ENCODE results near the gene JHY.

Gene JHY

DNA sequence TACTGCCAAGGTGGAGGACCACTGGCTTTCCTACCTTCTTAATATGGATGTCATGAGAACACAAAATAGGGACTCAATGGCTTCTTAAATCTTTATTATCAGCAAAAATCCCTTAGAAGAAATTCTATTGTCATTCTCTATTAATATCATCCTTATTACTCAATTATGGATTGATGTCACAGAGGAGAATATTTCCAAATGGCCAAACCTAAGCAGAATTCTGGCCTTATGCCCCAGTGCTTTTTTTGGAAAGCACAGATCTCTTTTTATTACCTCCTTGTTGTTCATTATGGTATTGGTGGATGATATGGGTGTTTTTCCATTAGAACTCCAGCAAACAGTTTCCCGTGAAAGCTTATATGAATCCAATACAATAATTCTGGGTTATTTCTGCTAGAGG is 34.4 kb upstream of the JHY start:
- TF ChIP-seq, protein P1, sequence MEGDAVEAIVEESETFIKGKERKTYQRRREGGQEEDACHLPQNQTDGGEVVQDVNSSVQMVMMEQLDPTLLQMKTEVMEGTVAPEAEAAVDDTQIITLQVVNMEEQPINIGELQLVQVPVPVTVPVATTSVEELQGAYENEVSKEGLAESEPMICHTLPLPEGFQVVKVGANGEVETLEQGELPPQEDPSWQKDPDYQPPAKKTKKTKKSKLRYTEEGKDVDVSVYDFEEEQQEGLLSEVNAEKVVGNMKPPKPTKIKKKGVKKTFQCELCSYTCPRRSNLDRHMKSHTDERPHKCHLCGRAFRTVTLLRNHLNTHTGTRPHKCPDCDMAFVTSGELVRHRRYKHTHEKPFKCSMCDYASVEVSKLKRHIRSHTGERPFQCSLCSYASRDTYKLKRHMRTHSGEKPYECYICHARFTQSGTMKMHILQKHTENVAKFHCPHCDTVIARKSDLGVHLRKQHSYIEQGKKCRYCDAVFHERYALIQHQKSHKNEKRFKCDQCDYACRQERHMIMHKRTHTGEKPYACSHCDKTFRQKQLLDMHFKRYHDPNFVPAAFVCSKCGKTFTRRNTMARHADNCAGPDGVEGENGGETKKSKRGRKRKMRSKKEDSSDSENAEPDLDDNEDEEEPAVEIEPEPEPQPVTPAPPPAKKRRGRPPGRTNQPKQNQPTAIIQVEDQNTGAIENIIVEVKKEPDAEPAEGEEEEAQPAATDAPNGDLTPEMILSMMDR (IDR thresholded peaks at IDR 0.05; ENCODE audit: low read length, missing control alignments) = no peak
- H3K4me3 ChIP-seq (replicated peaks; ENCODE audit: low read depth, low read length) = no peak overlapping the region
- DNase-seq (ENCODE audit: low read depth) = no peak

DNA sequence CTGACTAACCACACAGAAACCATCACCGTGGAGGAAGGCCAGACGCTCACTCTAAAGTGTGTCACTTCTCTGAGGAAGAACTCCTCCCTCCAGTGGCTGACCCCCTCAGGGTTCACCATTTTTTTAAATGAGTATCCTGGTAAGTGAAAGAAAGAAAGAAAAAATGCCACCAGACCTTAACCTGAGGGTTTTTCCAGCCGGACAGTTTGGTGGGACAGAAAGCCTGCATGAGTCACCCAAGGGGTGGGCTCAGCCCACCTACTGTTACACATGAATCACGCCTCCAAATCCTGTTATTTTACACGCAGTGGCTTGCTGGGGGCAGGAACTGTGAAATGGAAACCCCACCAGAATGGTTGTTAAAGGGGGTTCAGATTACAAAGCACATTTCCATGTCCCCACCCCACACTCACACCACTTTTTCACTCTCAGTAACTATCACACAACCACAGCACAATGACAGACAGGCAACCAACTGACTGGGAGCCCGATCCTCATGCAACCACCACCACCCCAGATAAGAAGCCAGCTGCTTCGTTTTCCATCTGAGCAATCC is 32.4 kb upstream of the JHY start:
- no peak overlapping the region for H3K4me3 ChIP-seq (replicated peaks; ENCODE audit: low read depth, low read length)
- TF ChIP-seq, protein P1 (IDR thresholded peaks at IDR 0.05; ENCODE audit: low read length, missing control alignments) = no peak
- peak; percentile 15 for DNase-seq (ENCODE audit: low read depth)

DNA sequence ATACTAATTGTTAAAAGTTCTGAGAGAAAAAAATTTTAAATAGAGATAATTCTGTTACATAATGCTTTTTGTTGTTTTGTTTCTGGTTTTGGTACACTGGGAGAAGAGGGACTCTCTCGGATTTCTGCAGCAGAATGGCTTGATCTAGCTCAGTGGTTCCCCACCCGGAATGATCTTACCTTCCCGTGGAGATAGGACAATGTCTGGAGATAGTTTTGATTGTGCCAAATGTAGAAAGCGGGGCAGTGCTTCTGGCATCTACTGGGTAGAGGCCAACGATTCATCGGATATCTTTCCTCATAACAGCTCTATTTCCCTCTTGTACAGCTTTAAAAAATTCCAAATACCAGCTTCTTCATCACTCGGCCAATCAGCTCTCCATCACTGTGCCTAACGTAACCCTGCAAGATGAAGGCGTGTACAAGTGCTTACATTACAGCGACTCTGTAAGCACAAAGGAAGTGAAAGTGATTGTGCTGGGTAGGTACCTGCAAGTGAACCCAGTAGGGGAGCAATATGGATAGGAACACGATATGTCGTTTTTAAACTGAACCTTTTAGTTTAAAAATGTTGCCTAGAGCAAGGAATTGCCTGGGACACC is 31.1 kb upstream of the JHY start:
- TF ChIP-seq, protein P1 (IDR thresholded peaks at IDR 0.05; ENCODE audit: low read length, missing control alignments) = no peak
- no peak for DNase-seq (ENCODE audit: low read depth)
- H3K4me3 ChIP-seq (replicated peaks; ENCODE audit: low read depth, low read length) = no peak overlapping the region

DNA sequence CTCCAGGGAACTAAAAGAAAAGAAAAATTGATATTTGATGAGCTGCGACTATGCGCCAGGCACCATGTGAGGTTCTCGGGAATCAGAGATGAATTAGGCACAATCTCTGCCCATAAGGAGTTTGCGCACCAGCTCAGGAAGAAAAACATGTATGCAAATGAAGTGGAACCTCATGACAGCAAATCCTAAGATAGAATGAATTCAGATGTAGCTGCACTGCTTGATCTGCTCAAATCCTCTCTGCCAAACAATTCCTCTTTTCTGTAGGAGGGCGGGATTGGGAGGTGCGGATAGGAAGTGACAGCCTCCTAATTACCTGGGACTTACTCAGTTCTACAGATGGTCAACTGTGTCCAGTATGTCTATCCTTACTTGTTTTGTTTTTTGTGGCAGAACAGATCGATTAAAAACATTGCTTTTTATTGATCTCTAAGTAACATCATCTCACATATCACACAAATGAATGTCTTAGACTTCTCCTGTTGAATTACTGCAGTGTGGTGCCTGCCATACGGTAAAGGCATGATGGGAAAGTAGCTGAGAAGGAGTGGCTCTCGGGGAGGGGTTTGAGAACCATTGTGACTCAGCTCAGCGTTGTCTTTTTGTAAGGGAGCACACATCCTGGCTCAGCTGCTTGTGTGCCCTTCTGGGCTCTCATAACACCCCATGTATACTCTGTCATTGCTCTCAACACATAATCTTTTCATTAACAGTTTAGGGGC is 30.3 kb upstream of the JHY start:
- no peak overlapping the region for H3K4me3 ChIP-seq (replicated peaks; ENCODE audit: low read depth, low read length)
- TF ChIP-seq, protein P1 (IDR thresholded peaks at IDR 0.05; ENCODE audit: low read length, missing control alignments) = no peak
- no peak for DNase-seq (ENCODE audit: low read depth)

DNA sequence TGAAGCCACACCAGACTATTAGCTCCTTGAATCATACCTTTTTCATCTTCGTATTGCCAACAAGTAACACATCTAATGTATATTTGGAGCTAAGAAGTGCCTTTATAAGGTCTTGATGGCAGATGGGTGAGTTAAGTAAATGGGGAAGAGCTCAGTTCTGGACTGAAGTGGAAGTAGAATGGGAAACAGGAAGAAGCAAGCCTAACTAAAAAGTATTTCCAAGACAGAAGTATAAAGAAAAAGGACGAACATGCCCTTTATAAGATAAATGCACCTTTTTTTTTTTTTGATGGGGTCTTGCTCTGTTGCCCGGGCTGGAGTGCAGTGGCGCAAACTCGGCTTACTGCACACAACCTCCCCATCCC is 29.8 kb upstream of the JHY start:
- TF ChIP-seq, protein P1 (IDR thresholded peaks at IDR 0.05; ENCODE audit: low read length, missing control alignments) = no peak
- no peak overlapping the region for H3K4me3 ChIP-seq (replicated peaks; ENCODE audit: low read depth, low read length)
- DNase-seq (ENCODE audit: low read depth) = no peak

DNA sequence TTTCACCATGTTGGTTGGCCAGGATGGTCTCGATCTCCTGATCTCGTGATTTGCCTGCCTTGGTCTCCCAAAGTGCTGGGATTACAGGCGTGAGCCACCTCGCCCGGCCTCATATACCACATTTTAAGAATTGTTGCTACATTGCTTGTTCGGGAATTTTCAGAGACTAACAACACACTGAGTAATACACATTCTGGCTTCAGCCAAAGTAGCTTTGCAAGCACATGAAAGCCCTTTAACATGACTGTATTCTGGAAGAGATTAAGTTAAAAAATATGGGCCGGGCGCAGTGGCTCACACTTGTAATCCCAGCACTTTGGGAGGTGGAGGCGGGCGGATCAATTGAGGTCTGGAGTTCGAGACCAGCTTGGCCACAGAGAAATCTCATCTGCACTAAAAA is 29.3 kb upstream of the JHY start:
- no peak overlapping the region for H3K4me3 ChIP-seq (replicated peaks; ENCODE audit: low read depth, low read length)
- TF ChIP-seq, protein P1 (IDR thresholded peaks at IDR 0.05; ENCODE audit: low read length, missing control alignments) = no peak
- no peak for DNase-seq (ENCODE audit: low read depth)

All from fibroblast of pulmonary artery (primary cell).